GM19324 (cell line): ENCODE measurements around the gene KLF11.

ENCODE experiments used
- ATAC-seq: cut with Tn5 transposase; IDR thresholded peaks from one replicate; pipeline ENCODE4 v1.9.1; 2021; ENCODE audit warnings: mild to moderate bottlenecking, moderate library complexity; ENCODE audit not compliant: unreplicated experiment, low FRiP score

The KLF11 gene

DNA sequence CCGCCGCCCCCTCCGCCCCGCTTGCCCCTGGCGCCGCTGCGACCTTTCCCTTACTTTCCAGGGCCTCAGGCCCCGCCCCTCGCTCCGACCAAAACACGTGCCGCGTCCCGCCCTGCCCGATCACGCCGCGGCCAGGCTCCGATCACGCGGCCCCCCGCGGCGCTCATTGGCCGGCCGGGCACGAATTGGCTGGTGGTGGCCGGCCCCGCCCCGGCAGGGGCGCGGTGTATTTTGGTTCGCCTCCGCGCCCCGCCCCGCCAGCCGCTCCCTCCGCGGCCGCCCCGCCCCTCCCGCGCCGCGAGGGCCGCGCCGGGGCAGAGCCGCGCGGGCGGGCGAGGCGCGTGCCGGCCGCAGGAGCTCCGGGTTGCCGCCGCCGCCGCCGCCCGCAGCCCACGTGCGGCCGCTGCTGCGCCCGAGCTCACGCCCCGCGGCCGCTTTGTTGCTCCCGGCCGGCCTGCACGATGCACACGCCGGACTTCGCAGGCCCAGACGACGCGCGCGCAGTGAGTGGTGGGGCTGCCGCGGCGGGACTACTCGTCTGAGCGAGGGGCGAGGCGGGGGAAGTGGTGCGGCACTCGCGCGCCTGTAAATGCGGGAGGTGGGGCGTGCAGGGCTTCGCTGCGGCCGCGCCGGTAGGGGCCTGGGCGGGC is at the start of gene KLF11:
TSS of gene KLF11 (plus strand) at position 295 of the 650 bp plus-strand sequence. CDS start at position 462, 167 bp downstream.
- peak; percentile 79 for ATAC-seq

- no peak for ATAC-seq
Measured at GRCh38 chr2:9994462-9994861, 48.9 kb upstream of the KLF11 start.

DNA sequence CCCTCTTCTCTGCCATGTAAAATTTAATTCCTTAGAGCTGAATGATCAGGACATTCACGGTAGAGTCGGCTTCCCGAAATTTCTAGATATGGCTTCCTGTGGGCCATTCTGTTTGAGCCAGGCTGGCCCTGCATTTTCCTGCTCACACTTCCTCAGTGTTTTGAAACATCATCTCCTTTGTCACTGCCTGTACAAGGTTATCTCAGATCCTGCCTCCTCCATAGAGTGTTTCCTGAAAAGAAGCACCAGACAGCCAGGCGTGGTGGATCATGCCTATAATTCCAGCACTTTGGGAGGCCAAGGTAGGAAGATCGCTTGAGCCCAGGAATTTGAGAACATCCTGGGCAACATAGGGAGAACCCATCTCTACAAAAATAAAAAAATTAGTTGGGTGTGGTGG is 48.3 kb upstream of the KLF11 start:
- ATAC-seq, result no peak

DNA sequence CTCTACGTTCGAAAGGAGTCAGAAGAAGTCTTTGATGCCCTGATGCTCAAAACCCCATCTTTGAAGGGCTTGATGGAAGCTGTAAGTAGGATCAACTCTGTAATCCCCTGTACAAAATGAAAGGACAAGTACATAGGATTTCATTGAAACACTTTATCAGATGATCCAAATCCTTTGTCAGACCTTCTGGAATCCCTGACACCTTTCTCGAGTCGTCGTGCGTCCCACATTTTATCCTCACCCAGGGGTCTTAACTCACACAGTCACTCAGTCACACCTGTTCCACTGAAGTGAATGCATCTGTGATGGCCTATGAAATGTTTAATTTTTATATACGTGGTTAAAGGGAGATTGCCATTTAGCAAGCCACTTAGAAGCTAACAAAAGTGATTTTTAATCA is 47.0 kb upstream of the KLF11 start:
- no peak for ATAC-seq

DNA sequence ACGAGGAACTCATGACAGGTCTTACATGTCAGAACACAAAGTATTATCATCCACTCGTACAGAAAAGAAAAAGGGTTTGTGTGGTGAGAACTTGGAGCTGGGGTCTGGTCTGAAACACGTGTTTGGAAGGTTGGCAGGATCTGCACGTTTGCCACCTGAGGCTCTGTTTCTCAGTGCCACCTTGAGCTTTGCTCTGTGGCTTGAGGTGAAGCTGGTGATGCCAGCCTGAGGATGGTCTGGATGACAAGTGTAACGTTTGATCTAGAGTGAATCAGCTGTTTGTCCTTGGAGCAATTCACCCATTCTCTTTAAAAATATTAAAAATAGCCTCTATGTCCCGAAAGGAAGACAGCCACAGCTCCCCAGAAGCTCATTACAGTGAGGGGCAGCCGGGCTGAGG is 45.4 kb upstream of the KLF11 start:
- no peak for ATAC-seq

- ATAC-seq, result no peak
Measured at GRCh38 chr2:9998916-9999654, 44.3 kb upstream of the KLF11 start.

DNA sequence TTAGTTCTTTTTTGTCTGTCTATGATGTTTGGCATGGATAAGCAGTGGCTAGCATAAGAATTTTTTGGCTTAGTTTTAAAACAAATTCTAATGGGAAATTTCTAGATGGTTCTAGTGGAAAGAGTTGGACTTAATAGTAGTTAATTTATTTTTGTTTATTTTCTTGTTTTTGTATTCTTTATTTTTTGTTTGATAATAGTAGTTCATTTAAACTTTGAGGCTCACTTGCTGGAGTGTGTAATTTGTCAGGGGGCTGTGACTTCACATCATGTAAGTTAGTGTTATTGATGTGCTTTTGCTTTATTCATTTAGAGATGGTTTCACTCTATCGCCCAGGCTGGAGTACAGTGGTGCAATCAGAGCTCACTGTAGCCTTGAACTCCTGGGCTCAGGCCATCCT is 43.7 kb upstream of the KLF11 start:
- ATAC-seq, result no peak

GRCh38 chr2:10000541-10000940 is 42.8 kb upstream of the KLF11 start:
- ATAC-seq, result no peak

DNA sequence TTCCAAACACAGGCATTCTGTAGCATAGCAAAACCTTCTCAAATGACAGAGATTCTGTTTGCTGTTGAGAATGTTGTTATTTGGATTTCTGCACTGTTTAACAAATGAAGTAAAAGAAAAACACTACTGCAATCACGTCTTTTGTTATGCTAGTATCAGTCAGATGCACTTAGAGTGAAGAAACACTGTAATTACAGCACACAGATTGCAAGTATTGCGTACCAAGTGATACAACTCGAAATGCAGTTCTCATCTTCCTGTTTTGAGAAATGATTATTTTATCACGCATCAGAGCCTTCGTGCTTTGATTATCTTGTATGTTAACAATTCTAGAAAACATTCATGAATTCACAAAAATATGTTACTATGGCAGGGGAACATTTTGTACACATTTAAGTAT is 41.8 kb upstream of the KLF11 start:
- ATAC-seq, result no peak

GRCh38 chr2:10002109-10002508 is 41.2 kb upstream of the KLF11 start:
- ATAC-seq, result no peak

DNA sequence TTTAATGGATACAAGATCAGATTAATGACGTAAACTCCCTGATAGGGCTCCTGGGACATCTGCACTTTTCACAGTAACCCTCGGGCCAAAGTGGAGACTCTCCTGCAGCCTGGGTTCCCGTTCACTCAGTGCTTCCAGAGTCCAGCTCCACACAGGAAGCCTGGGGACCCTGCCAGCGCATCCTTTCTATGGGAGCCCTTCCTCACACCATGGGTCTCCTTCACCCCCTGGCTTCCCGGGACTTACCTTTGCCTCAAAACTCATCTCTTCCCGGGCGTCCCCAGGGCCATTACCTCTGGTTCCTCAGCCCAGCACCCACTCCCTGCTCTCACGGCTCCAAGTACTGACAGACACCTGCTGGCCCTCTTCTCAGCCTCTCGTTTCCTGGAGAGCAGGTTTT is 40.7 kb upstream of the KLF11 start:
- ATAC-seq, result no peak

DNA sequence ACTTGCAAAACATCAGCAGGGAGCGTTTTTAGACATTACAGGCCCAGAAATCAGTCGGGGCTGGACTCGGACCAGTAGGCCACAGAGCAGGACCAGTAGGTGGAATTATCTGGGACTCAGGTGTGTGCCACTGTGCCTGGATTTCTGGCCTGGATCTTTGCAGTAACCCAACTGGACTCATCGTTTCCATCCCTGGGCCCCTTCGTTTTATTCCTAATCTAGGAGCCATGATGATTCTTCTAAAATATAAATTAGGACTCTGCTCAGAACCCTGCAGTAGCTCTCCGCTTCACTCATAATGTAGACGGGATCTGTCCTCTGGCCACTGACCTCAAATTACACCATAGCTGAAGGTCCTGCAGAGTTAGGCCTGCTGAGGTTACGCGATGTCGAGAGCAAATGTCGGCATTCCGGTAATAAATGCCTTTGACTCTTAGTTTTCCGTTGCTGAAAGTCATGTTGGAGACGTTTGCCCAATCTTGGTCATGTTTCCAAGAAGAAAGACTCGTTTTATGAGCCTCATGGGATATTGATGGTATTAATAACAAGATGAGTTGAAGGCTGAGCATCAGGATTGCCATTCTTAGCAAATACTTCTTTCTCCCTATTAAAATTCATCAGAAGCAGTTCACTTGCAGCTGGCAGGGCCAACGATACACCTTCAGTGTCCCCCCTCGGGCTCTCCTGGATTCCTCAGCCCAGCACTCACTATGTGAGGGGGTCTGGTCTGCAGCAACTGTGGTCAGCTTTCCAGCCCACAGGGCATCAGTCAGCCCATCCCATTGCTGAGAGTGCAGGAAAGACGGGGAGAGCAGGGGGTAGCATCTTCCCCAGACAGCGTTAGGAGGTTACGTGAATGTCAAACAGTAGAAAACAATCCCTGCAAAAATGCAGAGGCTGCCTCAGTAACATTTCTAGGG is 39.9 kb upstream of the KLF11 start:
- no peak for ATAC-seq

GRCh38 chr2:10004401-10004800 is 38.9 kb upstream of the KLF11 start:
- no peak for ATAC-seq

GRCh38 chr2:10004836-10005235 is 38.5 kb upstream of the KLF11 start:
- ATAC-seq, result no peak

DNA sequence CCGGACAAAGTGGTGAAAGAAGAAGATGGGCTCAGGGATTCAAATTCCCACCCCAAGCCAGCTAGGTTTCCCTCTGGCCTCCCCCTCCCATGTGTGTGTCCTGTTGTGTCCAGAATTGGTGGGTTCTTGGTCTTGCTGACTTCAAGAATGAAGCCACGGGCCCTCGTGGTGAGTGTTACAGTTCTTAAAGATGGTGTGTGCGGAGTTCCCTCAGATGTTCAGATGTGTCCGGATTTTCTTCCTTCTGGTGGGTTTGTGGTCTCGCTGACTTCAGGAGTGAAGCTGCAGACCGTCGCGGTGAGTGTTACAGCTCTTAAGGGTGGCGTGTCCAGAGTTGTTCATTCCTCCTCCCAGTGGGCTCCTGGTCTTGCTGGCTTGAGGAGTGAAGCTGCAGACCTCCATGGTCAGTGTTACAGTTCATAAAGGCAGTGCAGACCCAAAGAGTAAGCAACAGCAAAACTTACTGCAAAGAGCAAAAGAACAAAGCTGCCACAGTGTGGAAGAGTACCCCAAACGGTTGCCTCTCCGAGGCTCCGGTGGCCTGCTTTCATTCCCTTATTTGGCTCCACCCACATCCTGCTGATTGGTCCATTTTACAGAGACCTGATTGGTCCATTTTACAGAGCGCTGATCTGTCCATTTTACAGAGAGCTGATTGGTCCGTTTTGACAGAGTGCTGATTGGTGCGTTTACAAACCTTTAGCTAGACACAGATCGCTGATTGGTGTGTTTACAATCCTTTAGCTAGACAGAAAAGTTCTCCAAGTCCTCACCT is 37.7 kb upstream of the KLF11 start:
- no peak for ATAC-seq

GRCh38 chr2:10006236-10007161 is 36.9 kb upstream of the KLF11 start:
- no peak for ATAC-seq

DNA sequence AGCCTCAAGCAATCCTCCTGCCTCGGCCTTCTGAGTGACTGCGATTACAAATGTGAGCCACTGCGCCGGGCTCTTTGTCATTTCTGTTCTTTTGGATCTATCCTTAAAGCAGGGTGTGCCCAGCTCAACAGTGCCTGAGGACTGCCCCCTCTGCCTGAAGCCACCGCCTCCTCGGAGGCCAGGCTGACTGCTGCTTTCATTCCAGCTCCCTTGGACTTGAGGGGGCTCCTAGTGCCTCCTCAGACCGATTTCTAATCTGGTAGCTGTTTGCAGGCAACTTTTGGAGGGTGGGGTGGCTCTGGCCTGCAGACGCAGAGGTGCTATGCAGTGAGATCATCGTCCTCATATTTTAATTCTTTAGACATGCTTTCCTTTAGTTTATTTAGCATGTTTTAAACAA is 35.9 kb upstream of the KLF11 start:
- no peak for ATAC-seq

DNA sequence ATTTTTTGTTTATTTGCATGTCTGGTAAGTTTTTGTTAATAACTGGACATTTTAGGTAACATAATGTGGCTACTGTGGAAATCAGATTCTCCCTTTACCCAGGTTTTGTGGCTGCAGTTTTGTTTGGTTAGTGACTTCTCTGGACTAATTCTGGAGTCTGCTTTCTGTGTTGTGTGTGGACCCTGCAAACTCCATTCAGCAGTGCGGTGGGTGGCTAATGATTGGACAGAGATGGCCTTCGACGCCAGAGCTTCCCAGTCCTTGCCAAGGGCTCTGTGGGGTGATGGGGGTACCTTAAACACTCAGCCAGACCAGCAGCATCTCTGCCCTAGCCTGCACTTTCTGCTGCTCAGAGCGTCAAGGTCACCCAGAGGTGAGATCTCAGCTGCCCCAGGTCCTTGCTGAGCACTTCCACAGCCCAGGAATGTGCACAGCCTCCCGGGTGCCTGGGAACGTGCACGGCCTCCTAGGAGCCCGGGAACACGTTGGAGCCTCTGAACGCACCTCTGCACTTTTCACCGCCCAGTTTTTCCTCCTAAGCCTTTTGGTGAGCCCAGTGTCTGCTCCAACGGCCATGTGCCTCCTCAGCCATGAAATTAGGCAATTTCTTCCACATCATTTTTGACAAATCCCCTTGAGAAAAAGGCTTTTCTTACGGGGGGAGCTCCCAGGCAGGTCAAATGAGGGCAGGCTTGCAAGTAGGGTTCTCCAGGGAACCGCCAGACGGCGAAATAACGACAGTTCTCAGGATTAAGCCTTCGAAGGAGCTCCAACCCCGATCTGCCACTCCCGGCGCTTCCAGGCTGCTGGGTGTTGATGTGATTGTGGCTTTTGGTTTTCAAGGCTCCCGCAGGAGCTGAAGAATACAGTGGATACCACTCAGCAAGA is 35.2 kb upstream of the KLF11 start:
- ATAC-seq, result no peak

DNA sequence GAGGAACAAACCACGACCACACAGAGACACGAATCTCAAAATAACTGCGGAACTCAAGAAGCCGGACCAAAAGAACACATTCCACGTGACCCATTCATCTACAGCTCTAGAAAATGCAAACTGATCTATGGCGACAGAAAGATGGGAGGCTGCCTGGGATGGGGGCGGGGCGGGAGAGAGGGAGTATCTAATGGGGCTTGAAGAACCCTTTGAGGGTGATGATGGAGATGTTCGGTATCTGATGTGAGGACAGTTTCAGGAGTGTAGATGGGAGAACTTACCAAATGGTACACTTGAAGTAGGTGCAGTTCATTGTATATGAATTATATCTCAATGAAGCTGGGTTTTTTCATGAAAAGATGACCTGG is 34.6 kb upstream of the KLF11 start:
- no peak for ATAC-seq
